ENCODE data around the gene EXOC3L4.

DNA sequence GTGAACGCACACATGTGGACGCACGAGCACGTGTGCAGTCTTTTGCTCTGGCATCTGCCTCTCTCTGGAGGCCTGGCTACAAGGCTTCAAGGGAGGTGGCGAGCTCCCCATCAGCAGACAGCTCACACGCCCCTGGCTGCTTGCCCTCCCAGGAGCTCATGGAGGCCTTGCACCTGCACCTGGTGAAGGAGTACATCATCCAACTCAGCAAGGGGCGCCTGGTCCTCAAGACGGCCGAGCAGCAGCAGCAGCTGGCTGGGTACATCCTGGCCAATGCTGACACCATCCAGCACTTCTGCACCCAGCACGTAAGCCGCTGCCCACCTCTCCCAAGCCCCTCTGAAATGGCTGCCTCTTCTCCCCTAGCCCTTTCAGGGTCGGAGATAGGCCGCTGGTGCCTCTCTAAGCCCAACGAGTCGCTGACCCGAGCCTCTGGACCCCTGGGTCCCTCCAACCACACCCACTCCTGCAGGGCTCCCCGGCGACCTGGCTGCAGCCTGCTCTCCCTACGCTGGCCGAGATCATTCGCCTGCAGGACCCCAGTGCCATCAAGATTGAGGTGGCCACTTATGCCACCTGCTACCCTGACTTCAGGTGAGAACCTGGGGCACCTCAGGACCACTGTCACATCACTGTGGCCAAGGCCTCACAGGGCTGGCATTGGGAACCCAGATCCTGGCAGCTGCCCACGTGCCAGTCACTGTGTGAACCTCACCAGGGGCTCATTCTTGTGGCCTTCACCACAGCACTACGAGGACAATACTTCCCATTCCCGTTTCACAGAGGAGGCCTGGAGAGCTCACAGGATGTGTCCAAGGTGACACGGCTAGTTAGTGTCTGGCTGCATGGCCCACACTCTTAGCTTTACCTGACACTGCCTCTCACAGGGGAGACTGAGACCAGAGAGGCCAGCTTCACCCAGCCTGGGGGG is 39.0 kb downstream of the EXOC3L4 start:
- TF ChIP-seq, protein P1, sequence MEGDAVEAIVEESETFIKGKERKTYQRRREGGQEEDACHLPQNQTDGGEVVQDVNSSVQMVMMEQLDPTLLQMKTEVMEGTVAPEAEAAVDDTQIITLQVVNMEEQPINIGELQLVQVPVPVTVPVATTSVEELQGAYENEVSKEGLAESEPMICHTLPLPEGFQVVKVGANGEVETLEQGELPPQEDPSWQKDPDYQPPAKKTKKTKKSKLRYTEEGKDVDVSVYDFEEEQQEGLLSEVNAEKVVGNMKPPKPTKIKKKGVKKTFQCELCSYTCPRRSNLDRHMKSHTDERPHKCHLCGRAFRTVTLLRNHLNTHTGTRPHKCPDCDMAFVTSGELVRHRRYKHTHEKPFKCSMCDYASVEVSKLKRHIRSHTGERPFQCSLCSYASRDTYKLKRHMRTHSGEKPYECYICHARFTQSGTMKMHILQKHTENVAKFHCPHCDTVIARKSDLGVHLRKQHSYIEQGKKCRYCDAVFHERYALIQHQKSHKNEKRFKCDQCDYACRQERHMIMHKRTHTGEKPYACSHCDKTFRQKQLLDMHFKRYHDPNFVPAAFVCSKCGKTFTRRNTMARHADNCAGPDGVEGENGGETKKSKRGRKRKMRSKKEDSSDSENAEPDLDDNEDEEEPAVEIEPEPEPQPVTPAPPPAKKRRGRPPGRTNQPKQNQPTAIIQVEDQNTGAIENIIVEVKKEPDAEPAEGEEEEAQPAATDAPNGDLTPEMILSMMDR (conservative IDR thresholded peaks at IDR 0.05 in 1 of 2, IDR thresholded peaks at IDR 0.05 in 1 of 2; ENCODE audit: low read depth in 1 of 2, low read length in 2 of 2): no peak
- no peak for TF ChIP-seq EZH2 (IDR thresholded peaks at IDR 0.05; ENCODE audit: low read length, missing control alignments)
